ENCODE results near the gene YPEL5. TPM values are rescaled to one million over a fixed set of nuclear protein-coding genes. Genes with fewer than 3 reads are reported as not detected.

The YPEL5 gene
- total RNA-seq, 1 experiment from 2014 or later, result 225 TPM

DNA sequence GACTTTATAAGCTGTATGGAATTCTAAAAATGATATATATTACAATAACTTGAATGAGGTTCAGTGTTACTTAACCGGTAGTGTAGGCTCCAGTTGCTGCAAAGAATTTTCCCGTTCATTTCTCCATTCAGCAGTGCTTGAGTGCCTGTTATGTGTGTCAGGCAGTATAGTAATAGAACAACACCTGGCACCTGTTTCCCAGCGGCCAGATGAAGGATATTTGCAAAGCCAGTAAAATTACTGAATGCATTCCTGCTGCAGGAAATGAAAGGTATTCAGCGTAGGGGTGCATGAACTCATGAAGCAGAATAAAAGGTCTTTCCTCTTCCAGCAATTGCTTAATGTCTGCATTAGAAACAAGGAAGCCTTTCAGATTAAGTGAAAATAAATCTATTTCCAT, 18.8 kb downstream of the YPEL5 start:
- Histone ChIP-seq H3K27me3 (replicated peaks; ENCODE audit: insufficient read depth, low read depth, low read length, poor library complexity) (no peaks in the 10 kb centered on the region), H3K9me3 (ENCODE audit: low read depth, low read length, poor library complexity, severe bottlenecking) (no peaks in the 10 kb centered on the region), H3K27ac (ENCODE audit: low read depth, low read length, poor library complexity, severe bottlenecking) (no peak overlapping the region), H3K4me3 (ENCODE audit: low read depth, low read length, poor library complexity, severe bottlenecking) (no peak overlapping the region), H3K4me1 (ENCODE audit: insufficient read depth, low read length, poor library complexity, severe bottlenecking) (peaks cover 20% of the 10 kb centered on the region), H3K36me3 (ENCODE audit: insufficient read depth, low read length, poor library complexity, severe bottlenecking) (peaks cover 2% of the 10 kb centered on the region)
- DNase-seq (ENCODE audit: low spot score), result no peak
- ChIA-PET CTCF (interaction anchor here (0.6 to 2.1 kb wide), 21 partner anchors 12 to 972 kb away, joined by 3 to 107 read pairs (median 4); partner anchors contain the start of genes GALNT14 and YPEL5), POLR2A (ENCODE audit: low non-redundant PET) (no interaction called here)
- TF ChIP-seq, protein P1, sequence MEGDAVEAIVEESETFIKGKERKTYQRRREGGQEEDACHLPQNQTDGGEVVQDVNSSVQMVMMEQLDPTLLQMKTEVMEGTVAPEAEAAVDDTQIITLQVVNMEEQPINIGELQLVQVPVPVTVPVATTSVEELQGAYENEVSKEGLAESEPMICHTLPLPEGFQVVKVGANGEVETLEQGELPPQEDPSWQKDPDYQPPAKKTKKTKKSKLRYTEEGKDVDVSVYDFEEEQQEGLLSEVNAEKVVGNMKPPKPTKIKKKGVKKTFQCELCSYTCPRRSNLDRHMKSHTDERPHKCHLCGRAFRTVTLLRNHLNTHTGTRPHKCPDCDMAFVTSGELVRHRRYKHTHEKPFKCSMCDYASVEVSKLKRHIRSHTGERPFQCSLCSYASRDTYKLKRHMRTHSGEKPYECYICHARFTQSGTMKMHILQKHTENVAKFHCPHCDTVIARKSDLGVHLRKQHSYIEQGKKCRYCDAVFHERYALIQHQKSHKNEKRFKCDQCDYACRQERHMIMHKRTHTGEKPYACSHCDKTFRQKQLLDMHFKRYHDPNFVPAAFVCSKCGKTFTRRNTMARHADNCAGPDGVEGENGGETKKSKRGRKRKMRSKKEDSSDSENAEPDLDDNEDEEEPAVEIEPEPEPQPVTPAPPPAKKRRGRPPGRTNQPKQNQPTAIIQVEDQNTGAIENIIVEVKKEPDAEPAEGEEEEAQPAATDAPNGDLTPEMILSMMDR (conservative IDR thresholded peaks at IDR 0.05; ENCODE audit: low read depth, low read length), result no peak
- no peak for TF ChIP-seq EZH2 (IDR thresholded peaks at IDR 0.05; ENCODE audit: borderline replicate concordance, low read depth, low read length, poor library complexity, severe bottlenecking)
- intact Hi-C loops (cut with micrococcal nuclease; ENCODE audit: unreplicated experiment), result loop anchor here (1.0 to 5.0 kb wide), 4 partner anchors 43 to 1167 kb away; no protein-coding TSS in a partner anchor
- no TSS peak for BruUV-seq (replicated peaks)

DNA sequence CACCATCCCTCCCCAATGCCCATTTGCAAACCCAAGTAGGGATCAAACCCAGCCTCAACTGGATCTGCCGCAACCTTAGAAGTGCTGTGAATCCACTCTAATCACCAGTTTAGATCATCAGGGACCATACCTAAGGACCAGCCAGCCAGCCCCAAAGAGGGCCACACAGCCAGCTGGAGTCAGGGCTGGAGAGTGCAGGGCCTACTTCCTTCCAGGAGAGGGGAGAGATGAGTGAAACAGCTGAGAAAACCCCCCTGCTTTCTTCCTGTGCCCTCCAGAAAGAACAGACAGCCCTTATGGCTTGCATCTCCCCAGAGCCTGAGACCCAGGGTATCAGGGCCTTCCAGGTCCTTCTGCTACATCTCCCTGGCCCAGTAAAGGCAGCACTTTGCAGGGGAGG, 25.8 kb downstream of the YPEL5 start:
- no peak overlapping the region for H3K27ac ChIP-seq (ENCODE audit: low read depth, low read length, poor library complexity, severe bottlenecking)
- H3K9me3 ChIP-seq (ENCODE audit: low read depth, low read length, poor library complexity, severe bottlenecking), result no peaks in the 10 kb centered on the region
- no peak for DNase-seq (ENCODE audit: low spot score)
- BruUV-seq (replicated peaks), result no TSS peak
- ChIA-PET POLR2A (ENCODE audit: low non-redundant PET) (no interaction called here), CTCF (no interaction called here)
- TF ChIP-seq EZH2 (IDR thresholded peaks at IDR 0.05; ENCODE audit: borderline replicate concordance, low read depth, low read length, poor library complexity, severe bottlenecking), result no peak
- TF ChIP-seq, protein P1 (conservative IDR thresholded peaks at IDR 0.05; ENCODE audit: low read depth, low read length), result no peak
- H3K36me3 ChIP-seq (ENCODE audit: insufficient read depth, low read length, poor library complexity, severe bottlenecking), result no peaks in the 10 kb centered on the region
- intact Hi-C loops (cut with micrococcal nuclease; ENCODE audit: unreplicated experiment), result no loop called here
- no peak overlapping the region for H3K4me3 ChIP-seq (ENCODE audit: low read depth, low read length, poor library complexity, severe bottlenecking)
- no peaks in the 10 kb centered on the region for H3K27me3 ChIP-seq (replicated peaks; ENCODE audit: insufficient read depth, low read depth, low read length, poor library complexity)
- no peaks in the 10 kb centered on the region for H3K4me1 ChIP-seq (ENCODE audit: insufficient read depth, low read length, poor library complexity, severe bottlenecking)

DNA sequence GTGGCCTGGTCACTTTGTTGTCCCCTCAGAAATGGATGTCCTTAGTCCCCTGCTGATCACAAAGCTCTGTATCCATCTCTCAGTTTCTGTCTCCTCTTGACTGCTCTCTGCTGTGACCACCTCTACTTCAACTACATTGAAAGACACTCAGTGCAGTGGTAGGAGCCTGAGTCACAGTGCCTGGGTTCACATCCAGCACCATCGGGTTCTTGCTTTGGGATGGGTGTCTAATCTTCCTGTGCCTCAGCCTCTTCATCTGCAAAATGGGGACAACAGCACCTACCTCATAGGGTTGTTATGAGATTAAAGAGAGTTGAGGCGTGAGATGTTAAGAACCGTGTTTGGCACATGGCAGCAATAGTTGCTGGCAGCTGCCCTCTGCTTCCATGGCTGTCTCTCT, 30.6 kb downstream of the YPEL5 start:
- Histone ChIP-seq H3K27me3 (replicated peaks; ENCODE audit: insufficient read depth, low read depth, low read length, poor library complexity) (no peaks in the 10 kb centered on the region), H3K4me1 (ENCODE audit: insufficient read depth, low read length, poor library complexity, severe bottlenecking) (no peaks in the 10 kb centered on the region), H3K4me3 (ENCODE audit: low read depth, low read length, poor library complexity, severe bottlenecking) (no peak overlapping the region), H3K9me3 (ENCODE audit: low read depth, low read length, poor library complexity, severe bottlenecking) (no peaks in the 10 kb centered on the region), H3K36me3 (ENCODE audit: insufficient read depth, low read length, poor library complexity, severe bottlenecking) (no peaks in the 10 kb centered on the region), H3K27ac (ENCODE audit: low read depth, low read length, poor library complexity, severe bottlenecking) (no peak overlapping the region)
- intact Hi-C loops (cut with micrococcal nuclease; ENCODE audit: unreplicated experiment), result no loop called here
- POLR2A ChIA-PET (ENCODE audit: low non-redundant PET), result no interaction called here
- DNase-seq (ENCODE audit: low spot score), result no peak
- BruUV-seq (replicated peaks), result no TSS peak
- no peak for TF ChIP-seq EZH2 (IDR thresholded peaks at IDR 0.05; ENCODE audit: borderline replicate concordance, low read depth, low read length, poor library complexity, severe bottlenecking)
- TF ChIP-seq, protein P1 (conservative IDR thresholded peaks at IDR 0.05; ENCODE audit: low read depth, low read length), result no peak
- CTCF ChIA-PET, result interaction anchor here (0.7 kb wide), 1 partner anchor 12 kb away, joined by 3 read pairs; no protein-coding TSS in a partner anchor

Measured in A673 (cell line).